Keratinocyte (primary cell): ENCODE data around the gene ADGRV1. TPM values are rescaled to one million over a fixed set of nuclear protein-coding genes. Genes with fewer than 3 reads are reported as not detected.

Experiments
- DNase-seq: peaks from one replicate; pipeline ENCODE4 v3.0.0-alpha.2; 2011; ENCODE audit warnings: low read depth, missing footprints, low spot score
- FAIRE-seq: peaks from 2 replicates; lab custom pipeline; 2011; peaks lifted over from hg19 to GRCh38; lab: Jason Lieb, UNC
- H2AFZ ChIP-seq: 2 replicates; pipeline ENCODE4 v1.6.0; 2012; ENCODE audit warnings: low read length, control low read depth, inconsistent platforms; ENCODE audit not compliant: control insufficient read depth
- H3K27ac ChIP-seq: 2 replicates; pipeline ENCODE4 v1.5.1; 2011; ENCODE audit warnings: low read length; ENCODE audit not compliant: control insufficient read depth, insufficient read depth
- H3K27me3 ChIP-seq: 3 replicates; pipeline ENCODE4 v1.6.0; 2011; ENCODE audit warnings: low read length; ENCODE audit not compliant: control insufficient read depth, insufficient read depth; ENCODE audit errors: extremely low read depth
- H3K36me3 ChIP-seq, 2 experiments: 2 replicates in 1 of 2; 3 replicates in 1 of 2; pipeline ENCODE4 v1.5.1; 2011; ENCODE audit warnings: low read length in 2 of 2, mild to moderate bottlenecking in 1 of 2; ENCODE audit not compliant: control insufficient read depth in 2 of 2, insufficient read depth in 2 of 2; ENCODE audit errors: extremely low read depth in 1 of 2
- H3K4me1 ChIP-seq: 3 replicates; pipeline ENCODE4 v1.5.1; 2011; ENCODE audit warnings: low read length; ENCODE audit not compliant: control insufficient read depth, insufficient read depth; ENCODE audit errors: extremely low read depth
- H3K4me2 ChIP-seq: 3 replicates; pipeline ENCODE4 v1.6.0; 2011; ENCODE audit warnings: low read depth, low read length; ENCODE audit not compliant: control insufficient read depth, insufficient read depth; ENCODE audit errors: extremely low read depth
- H3K4me3 ChIP-seq, 3 experiments: fragments of 200-600 bp in 1 of 3; sonication (generic) in 1 of 3; 2 replicates in 2 of 3; 3 replicates in 1 of 3; pipeline ENCODE4 v1.5.1; 2011 to 2016; ENCODE audit warnings: low read length in 3 of 3, mild to moderate bottlenecking in 3 of 3, control low read depth in 2 of 3, inconsistent platforms in 1 of 3, low read depth in 1 of 3, mixed read lengths in 1 of 3, mixed run types in 1 of 3, moderate library complexity in 1 of 3; ENCODE audit not compliant: control insufficient read depth in 2 of 3, insufficient read depth in 2 of 3; ENCODE audit errors: extremely low read depth in 1 of 3
- H3K79me2 ChIP-seq: 2 replicates; pipeline ENCODE4 v1.6.0; 2012; ENCODE audit warnings: low read length; ENCODE audit not compliant: control insufficient read depth, insufficient read depth
- H3K9ac ChIP-seq: 3 replicates; pipeline ENCODE4 v1.6.0; 2011; ENCODE audit warnings: low read length; ENCODE audit not compliant: control insufficient read depth, insufficient read depth; ENCODE audit errors: extremely low read depth
- H3K9me1 ChIP-seq: 3 replicates; pipeline ENCODE4 v1.6.0; 2011; ENCODE audit warnings: low read length; ENCODE audit not compliant: control insufficient read depth, insufficient read depth; ENCODE audit errors: extremely low read depth
- H3K9me3 ChIP-seq: 2 replicates; pipeline ENCODE4 v1.5.1; 2012; ENCODE audit warnings: low read depth, low read length; ENCODE audit not compliant: control insufficient read depth
- H4K20me1 ChIP-seq: 3 replicates; pipeline ENCODE4 v1.6.0; 2011; ENCODE audit warnings: low read length; ENCODE audit not compliant: control insufficient read depth, insufficient read depth; ENCODE audit errors: extremely low read depth
- CTCF ChIP-seq, 3 experiments: IDR thresholded peaks in 1 of 3; conservative IDR thresholded peaks in 1 of 3; optimal IDR thresholded peaks in 1 of 3; 2 replicates in 2 of 3; 3 replicates in 1 of 3; pipeline versions ENCODE3 to v1.5.1; 2011; ENCODE audit warnings: low read length in 3 of 3, mild to moderate bottlenecking in 3 of 3, moderate library complexity in 2 of 3, control low read depth in 1 of 3, inconsistent platforms in 1 of 3; ENCODE audit not compliant: insufficient read depth in 2 of 3; ENCODE audit errors: extremely low read depth in 1 of 3
- EZH2 ChIP-seq: IDR thresholded peaks from one replicate; pipeline ENCODE4 v1.6.1; 2012; ENCODE audit warnings: inconsistent platforms, mild to moderate bottlenecking, low read length, moderate library complexity
- dilution Hi-C: fragments of 300-500 bp; cut with MboI; formaldehyde crosslinking; loops from one replicate; pipeline ENCODE4 v1.7.0; 2020; ENCODE audit warnings: low sequenced_read_pairs; ENCODE audit not compliant: extremely low pct_ligation_motif_present
- polyA plus RNA-seq, 5 experiments: library from polyadenylated mRNA; depleted of rRNA in 3 of 5; stranded (reverse) in 3 of 5; stranded (forward) in 1 of 5; unstranded in 1 of 5; fragments of >200 nt; gene quantifications; 1 replicate in 1 of 5; 2 replicates in 3 of 5; 3 replicates in 1 of 5; pipeline versions ENCODE4 v1.2.1 to v1.2.3, GENCODE V29; 2011 to 2012; ENCODE audit warnings: missing spikeins in 2 of 5, low read depth in 1 of 5, low replicate concordance in 1 of 5

Gene ADGRV1
- polyA plus RNA-seq, 1 donor (not counting 4 experiments of a cell fraction or from before 2014, with no cell fraction given), result 0.05 TPM

DNA sequence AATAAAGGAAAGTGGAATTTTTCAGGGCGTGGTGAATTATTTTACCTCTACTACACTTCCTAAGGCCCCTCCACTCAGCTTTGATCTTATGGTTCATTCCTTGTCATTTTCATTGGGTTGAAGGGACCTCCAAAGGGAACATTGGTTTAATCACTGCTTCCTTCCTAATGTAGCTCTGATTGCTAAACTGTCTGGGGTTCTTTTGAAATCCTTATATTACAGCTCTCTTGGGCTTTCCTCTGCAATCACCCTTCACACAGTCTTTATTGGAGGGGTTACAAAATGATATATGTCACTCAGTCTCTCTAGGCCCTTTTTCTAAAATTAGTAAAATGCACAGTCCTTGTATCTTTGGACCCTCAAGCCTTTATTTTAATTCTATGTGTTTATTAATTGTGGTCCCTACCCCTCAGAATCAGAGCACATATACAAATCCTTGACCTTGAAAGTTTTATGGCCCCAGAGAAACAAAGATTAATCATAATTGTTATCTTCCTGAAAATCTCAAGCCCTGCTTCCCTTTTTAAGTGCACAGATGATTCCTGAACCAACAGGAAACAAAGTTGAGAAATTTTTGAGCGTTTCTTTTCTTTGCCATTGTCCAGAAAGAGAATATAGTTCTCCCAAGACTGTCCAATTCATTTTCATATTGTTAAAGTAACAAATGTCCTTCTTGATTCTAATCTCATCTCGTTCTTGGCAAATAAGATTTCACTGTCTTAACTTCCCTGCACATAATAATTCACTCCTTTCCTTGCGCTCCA lies 494.6 kb downstream of the ADGRV1 start:
- no peak for FAIRE-seq

DNA sequence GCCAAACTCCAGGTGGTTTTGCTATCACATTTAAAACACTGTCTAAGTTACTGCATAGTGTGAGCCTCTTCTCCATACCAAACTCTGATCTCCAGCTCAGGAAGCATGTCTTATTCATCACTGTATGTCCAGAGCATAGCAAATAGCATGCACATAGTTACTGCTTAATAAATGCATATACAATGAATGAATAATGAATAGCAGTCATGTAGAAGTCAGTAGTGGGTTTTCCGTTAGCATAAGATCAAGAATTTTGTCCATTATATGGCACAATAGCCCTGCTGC lies 495.1 kb downstream of the ADGRV1 start:
- no peak overlapping the region for H3K9ac ChIP-seq
- no peak for TF ChIP-seq EZH2
- no peak overlapping the region for H3K27ac ChIP-seq
- peaks cover 8% of the 10 kb centered on the region for H3K4me1 ChIP-seq
- FAIRE-seq (no peak), DNase-seq (no peak)
- no peaks in the 10 kb centered on the region for H4K20me1 ChIP-seq
- H2AFZ ChIP-seq, result no peak overlapping the region
- no peaks in the 10 kb centered on the region for H3K9me3 ChIP-seq
- H3K4me3 ChIP-seq, result no peak overlapping the region
- H3K27me3 ChIP-seq, result no peaks in the 10 kb centered on the region
- dilution Hi-C loops, result no loop called here
- H3K79me2 ChIP-seq, result no peaks in the 10 kb centered on the region
- H3K9me1 ChIP-seq, result no peaks in the 10 kb centered on the region
- H3K36me3 ChIP-seq, result no peaks in the 10 kb centered on the region
- H3K4me2 ChIP-seq, result no peak overlapping the region

More for the DNA sequence above, 494.6 kb downstream of the ADGRV1 start:
- Histone ChIP-seq H3K27ac (no peak overlapping the region), H3K4me3 (no peak overlapping the region), H3K27me3 (no peaks in the 10 kb centered on the region), H3K36me3 (no peaks in the 10 kb centered on the region), H4K20me1 (no peaks in the 10 kb centered on the region), H3K4me1 (peaks cover 5% of the 10 kb centered on the region), H2AFZ (no peak overlapping the region), H3K9me3 (no peaks in the 10 kb centered on the region), H3K79me2 (no peaks in the 10 kb centered on the region), H3K9me1 (no peaks in the 10 kb centered on the region), H3K9ac (no peak overlapping the region), H3K4me2 (no peak overlapping the region)
- no peak for TF ChIP-seq EZH2
- no peak for TF ChIP-seq CTCF (optimal IDR thresholded peaks at IDR 0.05 in 1 of 3, IDR thresholded peaks at IDR 0.05 in 1 of 3, conservative IDR thresholded peaks at IDR 0.05 in 1 of 3; ENCODE audit: extremely low read depth in 1 of 3, insufficient read depth in 2 of 3, low read length in 3 of 3)
- DNase-seq, result no peak
- dilution Hi-C loops, result no loop called here

DNA sequence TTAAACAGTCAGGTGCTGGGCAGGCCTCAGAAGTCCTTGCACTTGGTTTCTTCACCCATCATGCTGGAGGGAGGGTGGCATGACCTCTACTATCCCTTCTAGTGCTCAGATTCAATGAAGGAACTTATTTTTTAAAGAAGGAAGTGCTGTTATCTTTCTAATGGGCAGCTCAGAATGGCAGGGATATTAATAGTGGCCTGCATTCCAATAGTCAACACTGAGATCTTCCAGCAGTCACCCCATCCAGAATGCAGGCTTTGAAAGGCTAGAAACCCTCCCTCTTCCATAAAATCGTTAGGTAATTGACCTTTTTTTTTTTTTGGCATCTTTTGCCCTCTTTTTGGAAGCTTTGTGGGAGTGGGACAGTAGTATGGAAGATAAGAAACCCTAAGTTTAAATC lies 499.6 kb downstream of the ADGRV1 start:
- peaks cover 13% of the 10 kb centered on the region for H3K4me1 ChIP-seq
- H3K9me1 ChIP-seq, result no peaks in the 10 kb centered on the region
- no peak for DNase-seq
- H3K79me2 ChIP-seq, result no peaks in the 10 kb centered on the region
- dilution Hi-C loops, result no loop called here
- H2AFZ ChIP-seq, result no peak overlapping the region
- H3K4me2 ChIP-seq, result no peak overlapping the region
- H3K4me3 ChIP-seq, result no peak overlapping the region
- H3K36me3 ChIP-seq, result no peaks in the 10 kb centered on the region
- no peak for FAIRE-seq
- TF ChIP-seq EZH2, result no peak
- no peak for TF ChIP-seq CTCF (optimal IDR thresholded peaks at IDR 0.05 in 1 of 3, IDR thresholded peaks at IDR 0.05 in 1 of 3, conservative IDR thresholded peaks at IDR 0.05 in 1 of 3; ENCODE audit: extremely low read depth in 1 of 3, insufficient read depth in 2 of 3, low read length in 3 of 3)
- H3K9ac ChIP-seq, result no peak overlapping the region
- H3K27ac ChIP-seq, result no peak overlapping the region
- H3K27me3 ChIP-seq, result no peaks in the 10 kb centered on the region
- H4K20me1 ChIP-seq, result no peaks in the 10 kb centered on the region
- H3K9me3 ChIP-seq, result no peaks in the 10 kb centered on the region
